Activated CD8-positive, alpha-beta memory T cell treated with anti-CD3 and anti-CD28 coated beads for 48 hours (primary cell): ENCODE results near the gene SLC9A8.

Experiments used
- DNase-seq, 3 experiments: peaks; one replicate each; pipeline ENCODE4 v3.0.0-alpha.2; 2020; ENCODE audit warnings: low read depth in 2 of 3, low spot score in 2 of 3

SLC9A8 gene

GRCh38 chr20:49915380-49916145, 102.9 kb downstream of the SLC9A8 start, which contains the start of gene SPATA2:
Gene SPATA2 (minus strand): TSS chr20:49915529. CDS start chr20:49908490, 7,039 bp downstream.
- DNase-seq = peak; percentile 78 to 92 (median 91)

DNA sequence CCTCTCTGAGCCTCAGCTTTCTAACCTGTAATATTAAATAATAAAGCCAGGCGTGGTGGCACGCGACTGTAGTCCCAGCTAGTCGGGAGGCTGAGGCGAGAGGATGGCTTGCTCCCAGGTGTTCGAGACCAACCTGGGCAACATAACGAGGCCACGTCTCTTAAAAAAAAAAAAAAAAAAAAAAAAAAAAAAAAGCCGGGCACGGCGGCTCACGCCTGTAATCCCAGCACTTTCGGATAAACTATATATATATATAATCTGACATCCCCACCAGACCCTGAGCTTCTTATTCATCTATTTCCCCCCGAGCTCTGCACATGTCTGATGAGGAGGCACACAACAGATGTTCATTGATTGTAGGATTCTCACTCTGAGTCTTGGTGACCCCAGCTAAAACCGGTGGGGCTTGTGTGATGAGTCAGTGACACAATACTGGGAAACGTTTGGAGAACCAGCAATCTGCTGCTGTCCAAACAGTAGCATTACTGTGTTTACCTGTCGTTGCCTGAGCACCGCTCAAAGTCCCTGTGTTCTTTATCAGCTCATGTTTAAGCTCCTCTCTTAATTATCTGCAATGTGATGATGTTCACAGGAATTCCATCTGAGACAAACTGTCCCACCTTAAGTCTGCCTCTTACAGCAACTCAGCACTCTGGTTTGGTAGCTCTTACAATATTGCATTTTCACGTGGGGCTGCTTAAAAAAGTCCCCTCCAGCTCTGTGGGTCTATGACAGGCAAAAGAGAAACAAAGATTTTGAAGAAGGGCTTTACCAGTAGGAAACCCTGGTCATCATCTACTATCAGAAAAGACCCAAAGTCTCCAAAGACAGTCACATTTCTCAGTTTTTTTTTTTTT, 103.7 kb downstream of the SLC9A8 start:
- no peak for DNase-seq

DNA sequence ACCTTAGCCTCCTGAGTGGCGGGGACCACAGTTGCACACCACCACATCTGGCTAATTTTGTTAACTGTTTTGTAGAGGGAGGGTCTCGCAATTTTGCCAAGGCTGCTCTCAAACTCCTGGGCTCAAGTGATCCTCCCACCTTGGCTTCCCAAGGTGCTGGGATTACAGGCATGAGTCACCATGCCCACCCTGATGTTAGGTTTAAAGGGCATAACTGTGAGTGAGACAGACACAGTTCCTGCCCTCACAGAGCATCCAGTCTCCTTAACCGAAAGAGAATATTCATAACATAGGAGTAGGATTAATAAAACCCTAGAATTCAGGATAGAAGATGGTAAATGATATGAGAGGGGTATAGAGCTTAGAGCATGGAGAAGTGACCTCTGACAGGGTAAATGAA, 105.8 kb downstream of the SLC9A8 start:
- no peak for DNase-seq

DNA sequence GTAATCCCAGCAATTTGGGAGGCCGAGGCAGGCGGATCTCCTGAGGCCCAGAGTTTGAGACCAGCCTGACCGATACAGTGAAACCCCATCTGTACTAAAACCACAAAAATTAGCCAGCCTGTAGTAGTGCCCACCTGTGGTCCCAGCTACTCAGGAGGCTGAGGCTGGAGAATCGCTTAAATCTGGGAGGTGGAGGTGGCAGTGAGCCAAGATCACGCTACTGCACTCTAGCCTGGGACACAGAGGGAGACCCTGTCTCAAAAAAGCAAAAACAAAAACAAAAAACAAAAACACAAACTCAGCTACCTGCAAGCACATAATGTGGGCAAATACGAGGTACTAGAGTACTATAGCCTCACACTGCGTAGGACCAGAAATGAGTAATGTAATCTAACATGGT, 106.4 kb downstream of the SLC9A8 start:
- no peak for DNase-seq

DNA sequence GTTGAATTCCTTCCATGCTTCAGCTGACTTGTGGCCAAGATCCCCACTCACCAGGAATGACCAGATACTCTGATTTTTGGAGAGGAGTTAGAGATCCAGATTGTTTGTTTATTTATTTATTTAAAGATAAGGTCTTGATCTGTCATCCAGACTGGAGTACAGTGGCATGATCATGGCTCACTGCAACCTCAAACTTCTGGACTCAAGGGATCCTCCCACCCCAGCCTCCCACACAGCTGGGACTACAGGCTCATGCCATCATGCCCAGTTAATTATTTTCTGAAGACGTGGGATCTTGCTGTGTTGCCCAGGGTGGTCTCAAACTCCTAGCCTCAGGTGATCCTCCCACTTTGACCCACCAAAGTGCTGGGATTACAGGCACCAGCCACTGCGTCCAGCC, 106.8 kb downstream of the SLC9A8 start:
- DNase-seq = no peak

DNA sequence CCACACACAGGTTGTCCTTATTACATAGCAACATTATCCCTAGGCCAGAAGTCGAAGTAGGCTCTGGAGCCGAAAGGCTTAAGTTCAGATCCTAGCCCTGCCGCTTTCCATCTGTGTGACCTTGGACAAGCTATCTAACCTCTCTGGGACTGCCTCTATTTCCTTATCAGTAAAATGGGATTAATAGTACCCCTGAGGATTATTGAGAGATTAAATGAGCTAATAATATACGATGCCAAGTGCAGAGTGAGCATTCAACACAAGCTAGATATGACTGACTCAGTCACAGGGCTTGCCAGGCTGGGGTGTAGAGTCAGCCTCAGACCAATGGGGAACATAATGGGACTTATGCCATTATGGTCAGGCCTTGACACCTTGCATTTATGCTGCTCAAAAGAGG, 111.6 kb downstream of the SLC9A8 start:
- DNase-seq = no peak

DNA sequence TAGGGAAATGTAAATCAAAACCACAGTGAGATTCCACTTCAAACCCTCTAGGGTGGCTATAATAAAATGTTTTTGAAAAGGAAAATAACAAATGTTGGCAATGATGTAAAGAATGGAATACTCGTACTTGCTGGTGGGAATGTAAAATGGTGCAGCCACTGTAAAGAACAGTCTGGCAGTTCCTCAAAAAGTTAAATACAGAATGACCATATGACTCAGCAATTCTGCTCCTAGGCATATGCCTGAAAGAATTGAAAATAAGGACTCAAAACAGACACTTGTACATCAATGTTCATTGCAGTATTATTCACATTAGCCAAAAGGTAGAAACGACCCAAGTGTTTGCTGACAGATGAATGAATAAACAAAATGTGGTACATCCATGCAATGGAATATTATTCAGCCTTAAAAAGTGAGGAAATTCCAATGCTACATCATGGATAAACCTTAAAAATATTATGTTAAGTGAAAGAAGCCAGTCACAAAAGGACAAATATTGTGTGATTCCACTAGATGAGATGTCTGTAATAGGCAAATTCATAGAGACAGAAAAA, 113.3 kb downstream of the SLC9A8 start:
- no peak for DNase-seq

GRCh38 chr20:49928411-49929141, 115.9 kb downstream of the SLC9A8 start:
- peak; percentile 38 to 66 (median 60) for DNase-seq

GRCh38 chr20:49929142-49929494, 116.5 kb downstream of the SLC9A8 start:
- DNase-seq = no peak

DNA sequence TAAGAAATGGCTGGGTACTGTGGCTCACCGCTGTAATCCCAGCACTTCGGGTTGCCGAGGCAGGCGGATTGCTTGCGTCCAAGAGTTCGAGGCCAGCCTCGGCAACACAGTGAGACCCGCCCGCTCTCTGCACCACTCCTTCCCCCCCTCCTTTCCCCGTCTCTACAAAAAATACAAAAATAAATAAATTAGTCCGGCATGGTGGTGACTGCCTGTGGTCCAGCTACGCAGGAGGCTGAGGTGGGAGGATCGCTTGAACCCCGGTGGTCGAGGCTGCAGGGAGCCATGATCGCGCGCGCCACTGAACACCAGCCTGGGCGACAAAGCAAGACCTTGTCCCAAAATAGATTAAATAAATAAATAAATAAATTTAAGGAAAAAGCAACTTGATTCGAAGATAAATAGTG, 123.1 kb downstream of the SLC9A8 start:
- DNase-seq = no peak

- peak; percentile 68 to 85 (median 83) for DNase-seq
Measured at GRCh38 chr20:49936153-49937026, 123.8 kb downstream of the SLC9A8 start, which contains the start of gene RNF114. Gene RNF114 (plus strand): TSS chr20:49936397. CDS start chr20:49936413, 16 bp downstream.

DNA sequence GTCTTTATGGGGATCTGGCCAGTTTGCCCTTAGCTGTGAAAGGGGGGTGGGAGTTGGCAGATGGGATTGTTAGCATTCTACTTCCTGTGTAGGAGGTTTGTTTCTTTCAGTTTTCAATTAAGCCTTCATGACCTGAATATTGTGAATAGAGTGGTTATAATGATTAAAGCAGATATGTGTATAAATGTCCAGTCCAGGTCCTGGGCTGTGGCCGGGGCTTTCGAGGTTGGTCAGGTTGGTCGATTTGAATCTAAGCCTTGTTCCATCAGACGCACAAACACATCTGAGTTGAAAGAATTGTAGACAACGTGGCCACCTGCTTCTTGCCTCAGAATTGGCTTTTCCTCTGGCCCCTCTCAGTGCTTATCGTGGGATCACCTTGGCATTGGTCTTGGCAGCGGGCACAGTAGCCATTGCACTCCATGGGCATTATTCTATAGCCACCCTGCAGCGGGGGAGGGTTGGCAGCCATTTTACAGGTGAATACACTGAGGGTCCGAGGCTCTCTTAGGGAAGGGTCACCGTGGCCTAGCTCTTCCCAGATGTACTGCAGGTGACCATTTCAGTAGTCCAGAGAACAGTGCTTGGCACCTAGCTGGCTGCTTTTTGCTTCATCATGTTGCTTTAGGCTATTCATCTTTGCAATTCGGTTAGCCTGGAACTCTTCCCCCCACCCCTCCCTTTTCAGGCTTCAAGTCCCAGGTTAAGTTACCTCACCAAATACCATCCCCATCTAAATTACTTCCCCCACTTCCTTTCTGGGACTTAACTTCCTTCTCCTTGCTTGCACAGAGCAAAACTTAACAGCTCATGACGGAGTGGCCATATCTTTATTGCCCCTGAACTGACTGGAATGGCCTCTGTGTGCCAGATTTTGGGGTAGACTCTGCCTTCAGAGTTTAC, 124.7 kb downstream of the SLC9A8 start:
- DNase-seq = no peak

DNA sequence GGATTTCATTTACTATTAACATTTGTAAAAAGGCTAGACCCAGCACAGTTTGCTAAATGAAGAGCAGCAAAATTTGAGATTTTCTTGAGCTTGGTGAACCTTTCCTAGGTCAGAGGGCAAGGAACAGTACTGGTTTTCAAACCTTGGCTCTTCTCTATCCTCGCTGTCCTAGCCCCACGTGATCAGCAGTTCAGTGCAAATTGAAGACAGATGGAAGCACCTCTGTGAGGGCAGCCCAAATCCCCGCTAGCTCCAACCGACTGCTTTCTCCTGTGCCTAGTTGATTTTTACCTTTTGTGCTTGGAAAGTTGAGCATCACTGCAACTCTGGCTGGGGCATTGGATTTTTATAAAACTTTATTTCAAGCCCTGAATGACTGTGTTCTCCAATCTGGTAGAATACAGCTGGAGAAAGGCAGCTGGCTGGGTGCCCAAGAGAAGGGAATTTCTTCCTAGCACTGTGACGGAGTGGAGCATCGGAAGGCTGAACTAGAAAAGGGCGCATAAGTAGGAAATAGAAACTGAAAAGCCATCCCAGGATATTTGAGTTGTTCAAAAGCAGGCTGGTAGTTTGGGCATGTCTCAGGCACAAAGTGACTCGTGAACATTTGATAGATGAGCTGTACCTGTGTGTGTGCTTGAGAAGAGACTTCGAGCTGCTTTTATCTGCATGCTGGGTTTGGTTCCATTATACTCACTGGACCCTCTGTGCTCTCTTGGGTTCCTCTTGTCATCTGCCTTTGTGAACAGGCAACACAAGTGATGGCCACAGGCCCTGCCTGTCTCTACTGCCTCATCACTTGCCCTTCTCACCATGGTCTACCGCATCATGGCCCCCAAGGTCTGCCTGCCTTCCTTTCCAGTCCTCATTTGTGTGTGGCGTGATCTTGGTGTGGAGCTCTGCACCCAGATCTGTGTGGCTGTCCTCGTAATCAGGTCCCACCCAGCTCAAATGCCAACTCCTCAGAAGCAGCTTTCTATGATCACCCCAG, 125.8 kb downstream of the SLC9A8 start:
- DNase-seq = no peak

DNA sequence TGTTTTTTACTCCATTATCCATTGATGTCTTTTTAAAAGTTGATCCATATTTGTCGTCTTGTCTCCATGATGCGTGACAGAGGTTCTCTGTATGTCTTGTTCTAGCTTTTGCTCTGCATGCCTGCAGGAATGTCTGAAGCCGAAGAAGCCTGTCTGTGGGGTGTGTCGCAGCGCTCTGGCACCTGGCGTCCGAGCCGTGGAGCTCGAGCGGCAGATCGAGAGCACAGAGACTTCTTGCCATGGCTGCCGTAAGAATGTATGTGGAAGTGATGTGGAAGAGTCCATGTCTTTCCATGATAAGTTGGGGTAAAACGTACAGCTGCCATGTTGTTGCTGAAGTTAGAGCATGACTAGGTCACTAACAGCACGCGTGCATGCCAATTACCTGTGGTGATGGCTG, 128.8 kb downstream of the SLC9A8 start:
- no peak for DNase-seq
